ENCODE results near the gene AFTPH.

GRCh38 chr2:64640153-64641044 is 116.3 kb downstream of the AFTPH start:
- TF ChIP-seq, protein P1, sequence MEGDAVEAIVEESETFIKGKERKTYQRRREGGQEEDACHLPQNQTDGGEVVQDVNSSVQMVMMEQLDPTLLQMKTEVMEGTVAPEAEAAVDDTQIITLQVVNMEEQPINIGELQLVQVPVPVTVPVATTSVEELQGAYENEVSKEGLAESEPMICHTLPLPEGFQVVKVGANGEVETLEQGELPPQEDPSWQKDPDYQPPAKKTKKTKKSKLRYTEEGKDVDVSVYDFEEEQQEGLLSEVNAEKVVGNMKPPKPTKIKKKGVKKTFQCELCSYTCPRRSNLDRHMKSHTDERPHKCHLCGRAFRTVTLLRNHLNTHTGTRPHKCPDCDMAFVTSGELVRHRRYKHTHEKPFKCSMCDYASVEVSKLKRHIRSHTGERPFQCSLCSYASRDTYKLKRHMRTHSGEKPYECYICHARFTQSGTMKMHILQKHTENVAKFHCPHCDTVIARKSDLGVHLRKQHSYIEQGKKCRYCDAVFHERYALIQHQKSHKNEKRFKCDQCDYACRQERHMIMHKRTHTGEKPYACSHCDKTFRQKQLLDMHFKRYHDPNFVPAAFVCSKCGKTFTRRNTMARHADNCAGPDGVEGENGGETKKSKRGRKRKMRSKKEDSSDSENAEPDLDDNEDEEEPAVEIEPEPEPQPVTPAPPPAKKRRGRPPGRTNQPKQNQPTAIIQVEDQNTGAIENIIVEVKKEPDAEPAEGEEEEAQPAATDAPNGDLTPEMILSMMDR (IDR thresholded peaks at IDR 0.05), result no peak
- no peak for TF ChIP-seq POLR2A (IDR thresholded peaks at IDR 0.05)

Measured in uterus (tissue), 2 donors.